Retinal pigment epithelial cell (primary cell): Measurements from ENCODE around the gene FMC1.

ENCODE experiments used
- DNase-seq: peaks from one replicate; pipeline ENCODE4 v3.0.0-alpha.2; 2010; ENCODE audit warnings: low read depth
- H3K4me3 ChIP-seq: 2 replicates; pipeline ENCODE4 v1.5.1; 2011; ENCODE audit warnings: mild to moderate bottlenecking, low read length, control low read depth, moderate library complexity
- CTCF ChIP-seq: conservative IDR thresholded peaks from 2 replicates; pipeline ENCODE4 v1.5.1; 2011; ENCODE audit warnings: low read depth, low read length, control low read depth, inconsistent platforms

The FMC1 gene

GRCh38 chr7:139358541-139359365 lies 17.6 kb downstream of the FMC1 start:
- H3K4me3 ChIP-seq, result peak overlapping the region; percentile 96
- peak; percentile 19 for DNase-seq
- no peak for TF ChIP-seq CTCF

- H3K4me3 ChIP-seq, result peak within 1 kb of the TSS; percentile 96
- TF ChIP-seq CTCF, result no peak
- DNase-seq, result peak; percentile 93
Observed at GRCh38 chr7:139359366-139360209, 18.5 kb downstream of the FMC1 start, which contains the start of gene LUC7L2. Gene LUC7L2 (plus strand): TSS chr7:139359894. CDS start chr7:139360262, 368 bp downstream.

DNA sequence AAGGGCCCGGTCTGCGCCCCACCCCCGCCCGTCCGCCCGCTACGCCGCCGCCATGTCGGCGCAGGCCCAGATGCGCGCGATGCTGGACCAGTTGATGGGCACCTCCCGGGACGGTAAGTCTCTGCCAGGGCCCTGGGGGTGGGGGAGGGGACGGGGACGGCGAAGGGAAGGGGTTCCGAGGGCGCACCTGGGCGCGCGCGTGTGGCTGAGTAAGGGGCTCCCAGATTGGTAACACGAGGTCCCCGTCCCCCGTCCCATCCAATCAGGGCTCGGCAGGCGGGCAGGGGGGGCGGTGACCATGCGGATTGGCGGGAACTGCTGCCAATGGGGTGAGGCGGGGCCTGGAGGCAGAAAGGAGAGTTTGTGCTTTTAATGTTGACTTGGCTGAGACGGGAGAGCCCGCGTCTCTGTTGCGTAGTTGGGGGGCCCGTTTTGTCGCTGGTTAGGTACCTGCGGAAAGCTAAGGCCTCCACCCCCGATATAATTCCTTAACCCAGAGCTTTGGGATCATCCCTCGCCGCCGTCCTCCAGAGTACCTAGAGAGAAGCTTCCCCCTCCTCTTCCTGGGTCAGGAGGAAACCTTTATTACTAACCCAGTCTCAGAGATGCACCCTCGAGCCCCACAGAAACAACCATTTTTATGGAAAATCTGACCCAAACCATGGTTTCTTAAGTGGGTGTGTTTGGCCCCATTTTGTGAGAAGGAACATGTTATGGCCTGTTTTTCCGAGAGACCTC lies 19.2 kb downstream of the FMC1 start:
- no peak for TF ChIP-seq CTCF
- H3K4me3 ChIP-seq, result peak overlapping the region; percentile 96
- DNase-seq, result peak; percentile 85

GRCh38 chr7:139360948-139361307 lies 19.8 kb downstream of the FMC1 start:
- no peak for DNase-seq
- no peak for TF ChIP-seq CTCF
- H3K4me3 ChIP-seq, result peak overlapping the region; percentile 96

- no peak for DNase-seq
Observed at GRCh38 chr7:139361523-139361922, 20.4 kb downstream of the FMC1 start.

DNA sequence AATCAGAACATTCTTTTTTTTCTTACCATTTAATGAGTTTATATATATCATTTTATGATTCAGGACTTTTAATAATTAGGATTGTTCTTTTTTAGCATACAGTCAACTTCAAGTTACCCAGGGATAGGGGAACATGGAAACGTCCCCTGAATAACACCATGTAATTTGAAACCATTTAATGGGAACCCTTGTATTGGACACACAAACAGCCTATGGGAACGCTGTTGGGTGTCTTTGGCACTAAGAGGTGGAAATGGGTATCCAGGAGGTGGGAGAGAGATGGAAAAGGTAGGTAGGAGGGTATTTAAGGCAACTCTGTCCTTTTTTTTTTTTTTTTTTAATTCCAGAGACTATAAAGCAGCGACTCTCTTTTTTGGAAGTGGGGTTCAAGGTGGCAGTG lies 21.2 kb downstream of the FMC1 start:
- H3K4me3 ChIP-seq, result no peak overlapping the region
- no peak for TF ChIP-seq CTCF
- DNase-seq, result no peak

More at GRCh38 chr7:139361523-139361922, 20.4 kb downstream of the FMC1 start:
- no peak for TF ChIP-seq CTCF
- H3K4me3 ChIP-seq, result peak overlapping the region; percentile 96
